LNCAP (cell line): ENCODE results near the gene CD300LB.

Experiments used
- CTCF ChIP-seq: fragments of 450-650 bp; IDR thresholded peaks from 2 replicates; pipeline ENCODE4 v1.5.1; 2017; ENCODE audit warnings: mild to moderate bottlenecking

Gene CD300LB

GRCh38 chr17:74522381-74523105, 8.7 kb downstream of the CD300LB start:
- TF ChIP-seq CTCF = no peak

- no peak for TF ChIP-seq CTCF
Observed at GRCh38 chr17:74521701-74522201, 9.5 kb downstream of the CD300LB start.

GRCh38 chr17:74520790-74521480, 10.3 kb downstream of the CD300LB start:
- no peak for TF ChIP-seq CTCF

- TF ChIP-seq CTCF = no peak
Observed at GRCh38 chr17:74520016-74520434, 11.2 kb downstream of the CD300LB start.

GRCh38 chr17:74516561-74517328, 14.5 kb downstream of the CD300LB start:
- TF ChIP-seq CTCF = no peak

- no peak for TF ChIP-seq CTCF
Observed at GRCh38 chr17:74515941-74516340, 15.3 kb downstream of the CD300LB start.

- TF ChIP-seq CTCF = no peak
Observed at GRCh38 chr17:74514632-74515334, 16.5 kb downstream of the CD300LB start.
